ENCODE data around the gene FER1L5. TPM values are rescaled to one million over a fixed set of nuclear protein-coding genes. Genes with fewer than 3 reads are reported as not detected.
"Not testable (repeated sequence)": the region's sequence is repeated elsewhere in the genome, so short reads cannot be mapped to it uniquely, and the experiment has no call there.

FER1L5 gene
- total RNA-seq, 2 experiments from 2014 or later = not detected

- no peak overlapping the region for H3K27ac Mint-ChIP-seq
- H3K36me3 Mint-ChIP-seq = peaks cover 2% of the 10 kb centered on the region
- H3K27me3 Mint-ChIP-seq = peaks cover 8% of the 10 kb centered on the region
- H3K4me1 Mint-ChIP-seq = no peaks in the 10 kb centered on the region
- ATAC-seq (ENCODE audit: low read depth) (no peak), DNase-seq (no peak)
- H3K4me3 Mint-ChIP-seq = no peak overlapping the region
- POLR2A ChIA-PET = no interaction called here
- H3K9me3 Mint-ChIP-seq = no peaks in the 10 kb centered on the region
Measured at GRCh38 chr2:96648306-96648930, 5.9 kb downstream of the FER1L5 start.

DNA sequence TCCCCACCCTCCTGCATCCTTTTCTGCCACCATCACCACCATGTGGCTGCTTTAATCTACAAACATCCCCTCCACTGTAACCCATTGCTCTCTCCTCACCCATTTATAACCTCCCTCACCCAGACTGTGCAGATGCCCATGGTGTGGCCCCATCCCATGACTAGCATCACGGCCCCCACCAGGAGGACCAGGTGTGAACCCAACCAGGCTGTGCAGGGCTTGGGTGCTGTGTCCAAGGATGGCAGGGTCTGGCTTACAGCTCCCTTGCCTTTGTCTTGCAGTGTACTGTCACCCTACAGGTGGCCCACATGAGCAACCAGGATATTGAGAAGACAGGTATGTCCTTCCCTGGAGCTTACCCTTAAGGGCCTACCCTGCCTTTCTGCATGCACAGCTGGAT lies 6.8 kb downstream of the FER1L5 start:
- peaks cover 8% of the 10 kb centered on the region for H3K27me3 Mint-ChIP-seq
- H3K9me3 Mint-ChIP-seq = no peaks in the 10 kb centered on the region
- H3K4me1 Mint-ChIP-seq = no peaks in the 10 kb centered on the region
- DNase-seq (no peak), ATAC-seq (ENCODE audit: low read depth) (no peak)
- H3K27ac Mint-ChIP-seq = no peak overlapping the region
- peaks cover 2% of the 10 kb centered on the region for H3K36me3 Mint-ChIP-seq
- no peak overlapping the region for H3K4me3 Mint-ChIP-seq
- POLR2A ChIA-PET = no interaction called here

DNA sequence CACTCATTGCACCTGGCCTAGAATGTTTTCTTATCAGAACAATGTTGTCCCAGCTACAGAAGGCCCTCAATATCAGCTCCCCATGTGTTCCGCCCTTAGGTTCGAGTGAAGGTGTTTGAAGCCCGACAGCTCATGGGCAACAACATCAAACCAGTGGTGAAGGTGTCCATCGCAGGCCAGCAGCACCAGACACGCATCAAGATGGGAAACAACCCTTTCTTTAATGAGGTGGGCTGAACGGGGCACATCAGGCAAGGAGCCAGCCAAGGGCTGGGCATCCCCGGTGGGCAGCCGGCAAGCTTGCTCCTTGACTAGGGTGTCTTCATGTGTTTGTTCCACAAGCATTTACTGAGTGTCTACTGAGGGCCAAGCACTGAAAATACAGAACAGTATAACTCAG lies 9.2 kb downstream of the FER1L5 start:
- POLR2A ChIA-PET = no interaction called here
- Mint-ChIP-seq H3K4me1 (no peaks in the 10 kb centered on the region), H3K27ac (no peak overlapping the region)

DNA sequence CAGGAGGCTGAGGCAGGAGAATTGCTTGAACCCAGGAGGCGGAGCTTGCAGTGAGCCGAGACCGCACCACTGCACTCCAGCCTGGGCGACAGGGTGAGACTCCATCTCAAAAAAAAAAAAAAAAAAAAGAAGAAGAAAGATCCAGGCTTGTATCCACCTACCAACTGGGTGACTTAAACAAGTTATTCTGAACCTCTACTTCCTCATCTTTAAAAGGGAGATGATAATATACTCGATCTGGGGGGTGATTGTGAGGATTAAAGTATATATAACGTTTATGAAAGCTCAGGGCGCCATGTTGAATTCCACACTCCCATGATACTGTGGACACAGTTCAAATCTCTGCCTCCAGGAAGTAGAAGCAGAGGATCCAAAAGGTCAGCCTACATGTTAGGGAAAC lies 12.2 kb downstream of the FER1L5 start:
- H3K4me1 Mint-ChIP-seq; H3K27ac Mint-ChIP-seq; ATAC-seq (ENCODE audit: low read depth); H3K9me3 Mint-ChIP-seq; H3K36me3 Mint-ChIP-seq; DNase-seq; POLR2A ChIA-PET; H3K27me3 Mint-ChIP-seq; H3K4me3 Mint-ChIP-seq: not testable (repeated sequence)

More for the DNA sequence above, 9.2 kb downstream of the FER1L5 start:
- DNase-seq (no peak), ATAC-seq (ENCODE audit: low read depth) (no peak)
- Mint-ChIP-seq H3K9me3 (no peaks in the 10 kb centered on the region), H3K4me3 (no peak overlapping the region), H3K36me3 (peaks cover 2% of the 10 kb centered on the region), H3K27me3 (peaks cover 5% of the 10 kb centered on the region)

DNA sequence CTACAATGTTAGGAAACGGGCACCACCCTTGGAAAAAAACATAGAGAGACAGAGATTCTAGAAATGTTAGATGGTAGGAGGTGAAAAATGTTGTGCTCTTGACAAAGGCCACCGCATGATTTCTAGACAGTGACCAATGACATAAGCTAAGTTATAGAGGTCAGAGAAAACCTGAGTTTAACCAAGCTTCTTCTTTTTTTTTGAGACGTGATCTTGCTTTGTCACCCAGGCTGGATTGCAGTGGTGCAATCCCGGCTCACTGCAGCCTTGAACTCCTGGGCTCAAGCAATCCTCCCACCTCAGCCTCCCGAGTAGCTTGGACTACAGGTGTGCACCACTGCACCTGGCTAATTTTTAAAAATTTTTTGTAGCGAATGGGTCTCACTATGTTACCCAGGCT lies 13.0 kb downstream of the FER1L5 start:
- ATAC-seq (ENCODE audit: low read depth) (no peak), DNase-seq (no peak)
- Mint-ChIP-seq H3K4me3 (no peak overlapping the region), H3K27ac (no peak overlapping the region), H3K27me3 (peaks cover 5% of the 10 kb centered on the region), H3K9me3 (no peaks in the 10 kb centered on the region), H3K36me3 (no peaks in the 10 kb centered on the region), H3K4me1 (no peaks in the 10 kb centered on the region)
- POLR2A ChIA-PET = no interaction called here

GRCh38 chr2:96656540-96656939 lies 14.0 kb downstream of the FER1L5 start:
- POLR2A ChIA-PET = interaction anchor here (0.7 kb wide), 1 partner anchor 298 kb away, joined by 3 read pairs; no protein-coding TSS in a partner anchor
- Mint-ChIP-seq H3K36me3 (no peaks in the 10 kb centered on the region), H3K4me3 (no peak overlapping the region), H3K9me3 (no peaks in the 10 kb centered on the region), H3K27ac (no peak overlapping the region), H3K27me3 (peaks cover 5% of the 10 kb centered on the region), H3K4me1 (no peaks in the 10 kb centered on the region)
- ATAC-seq (ENCODE audit: low read depth) = no peak
- no peak for DNase-seq

DNA sequence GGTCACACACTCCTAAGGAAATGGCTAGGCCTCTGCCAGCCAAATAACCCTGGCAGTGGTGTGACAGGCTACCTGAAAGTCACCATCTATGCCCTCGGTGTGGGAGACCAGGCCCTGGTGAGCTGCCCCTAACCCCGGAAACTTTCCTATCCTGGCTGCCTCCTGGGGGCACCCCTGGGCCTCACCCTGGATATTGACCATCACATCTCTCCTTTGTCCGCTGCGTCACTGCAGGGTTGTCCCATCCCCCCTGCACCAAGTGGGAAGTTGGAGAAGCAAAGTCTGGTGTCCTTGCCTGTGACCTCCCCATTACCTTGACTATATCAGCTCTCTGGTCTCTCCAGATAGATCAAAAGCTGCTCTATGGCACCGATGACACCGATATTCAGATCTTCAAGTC lies 18.8 kb downstream of the FER1L5 start:
- Mint-ChIP-seq H3K27me3 (peaks cover 4% of the 10 kb centered on the region), H3K36me3 (no peaks in the 10 kb centered on the region), H3K4me1 (no peaks in the 10 kb centered on the region), H3K4me3 (no peak overlapping the region), H3K27ac (no peak overlapping the region), H3K9me3 (no peaks in the 10 kb centered on the region)
- ATAC-seq (ENCODE audit: low read depth) (no peak), DNase-seq (no peak)
- POLR2A ChIA-PET = interaction anchor here (0.5 kb wide), 1 partner anchor 185 kb away, joined by 3 read pairs; no protein-coding TSS in a partner anchor

GRCh38 chr2:96662360-96662759 lies 19.8 kb downstream of the FER1L5 start:
- DNase-seq (no peak), ATAC-seq (ENCODE audit: low read depth) (no peak)
- Mint-ChIP-seq H3K9me3 (no peaks in the 10 kb centered on the region), H3K36me3 (no peaks in the 10 kb centered on the region), H3K27ac (no peak overlapping the region), H3K27me3 (peaks cover 4% of the 10 kb centered on the region), H3K4me1 (no peaks in the 10 kb centered on the region), H3K4me3 (no peak overlapping the region)
- POLR2A ChIA-PET = no interaction called here

DNA sequence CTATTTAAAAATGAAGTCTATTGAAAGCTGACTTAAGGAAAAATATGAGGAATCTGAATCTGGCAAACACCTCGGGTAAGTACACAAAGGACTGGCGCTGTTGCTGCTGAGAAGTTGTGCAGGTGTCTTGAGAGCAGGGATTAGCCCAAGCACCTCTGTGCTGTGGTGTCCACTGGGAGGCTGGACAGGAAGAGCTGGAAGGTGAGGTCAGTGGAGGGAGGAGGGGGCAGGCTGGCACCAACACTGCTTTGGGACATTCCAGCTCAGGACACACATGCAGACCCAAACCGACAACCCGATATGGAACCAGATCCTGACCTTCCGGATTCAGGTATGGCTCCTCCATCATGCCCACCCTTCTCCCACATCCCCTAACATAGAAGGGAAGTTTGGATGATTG lies 20.6 kb downstream of the FER1L5 start:
- no peaks in the 10 kb centered on the region for H3K4me1 Mint-ChIP-seq
- no peak for ATAC-seq (ENCODE audit: low read depth)
- H3K36me3 Mint-ChIP-seq = no peaks in the 10 kb centered on the region
- H3K4me3 Mint-ChIP-seq = no peak overlapping the region
- H3K9me3 Mint-ChIP-seq = no peaks in the 10 kb centered on the region
- peaks cover 4% of the 10 kb centered on the region for H3K27me3 Mint-ChIP-seq
- no peak overlapping the region for H3K27ac Mint-ChIP-seq
- POLR2A ChIA-PET = no interaction called here
- no peak for DNase-seq

- DNase-seq (no peak), ATAC-seq (ENCODE audit: low read depth) (no peak)
- peaks cover 4% of the 10 kb centered on the region for H3K27me3 Mint-ChIP-seq
- no peak overlapping the region for H3K4me3 Mint-ChIP-seq
- no peak overlapping the region for H3K27ac Mint-ChIP-seq
- H3K36me3 Mint-ChIP-seq = no peaks in the 10 kb centered on the region
- no peaks in the 10 kb centered on the region for H3K4me1 Mint-ChIP-seq
- POLR2A ChIA-PET = no interaction called here
- no peaks in the 10 kb centered on the region for H3K9me3 Mint-ChIP-seq
Measured at GRCh38 chr2:96663829-96664228, 21.3 kb downstream of the FER1L5 start.

DNA sequence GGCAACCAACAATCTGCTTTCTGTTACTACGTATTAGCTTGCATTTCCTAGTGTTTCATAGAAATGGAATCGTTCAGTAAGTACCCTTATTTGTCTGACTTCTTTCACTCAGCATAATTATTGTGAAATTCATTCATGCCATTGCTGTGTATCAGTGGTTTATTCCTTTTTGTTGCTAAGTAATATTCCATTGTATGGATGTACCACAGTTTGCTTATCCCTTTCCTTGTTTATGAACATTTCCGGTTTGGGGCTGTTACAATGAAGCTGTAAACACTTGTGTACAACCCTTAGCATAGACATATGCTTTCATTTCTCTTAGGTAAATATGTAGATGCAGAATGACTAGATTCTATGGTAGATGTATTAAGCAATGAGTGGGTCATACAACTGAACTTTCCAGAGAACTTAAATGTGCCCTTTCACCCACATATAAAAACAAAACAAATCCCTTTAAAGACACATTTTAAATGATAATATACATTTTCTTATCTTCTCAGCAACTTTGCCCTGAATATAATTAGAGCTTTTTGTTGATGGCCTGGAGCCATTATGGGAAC lies 21.9 kb downstream of the FER1L5 start:
- Mint-ChIP-seq H3K4me1 (no peaks in the 10 kb centered on the region), H3K4me3 (no peak overlapping the region), H3K27ac (no peak overlapping the region), H3K9me3 (no peaks in the 10 kb centered on the region), H3K36me3 (no peaks in the 10 kb centered on the region), H3K27me3 (peaks cover 4% of the 10 kb centered on the region)
- no peak for ATAC-seq (ENCODE audit: low read depth)
- POLR2A ChIA-PET = no interaction called here
- no peak for DNase-seq

DNA sequence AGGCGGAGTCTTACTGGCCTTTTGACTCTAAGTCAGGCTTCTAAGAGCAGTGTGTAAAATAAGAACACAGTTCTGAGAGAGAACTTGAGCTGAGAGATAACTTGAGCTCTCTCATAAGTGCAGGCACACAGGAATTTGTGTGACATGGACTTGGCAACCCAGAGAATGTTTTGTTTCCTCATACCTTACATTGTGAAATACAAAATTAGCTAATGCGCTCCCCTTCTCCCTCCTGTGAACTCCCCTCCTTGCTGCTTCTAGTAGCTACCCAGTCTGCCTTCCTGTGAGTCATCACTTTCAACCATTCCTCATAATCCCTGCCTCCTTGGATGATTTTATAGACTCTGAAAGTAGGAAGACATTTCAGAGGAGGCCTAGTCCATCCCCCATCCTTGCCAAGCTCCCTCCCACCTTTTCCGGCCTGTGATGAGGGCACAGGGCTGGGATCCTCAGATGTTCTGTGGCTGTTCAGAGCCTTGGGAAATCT lies 22.6 kb downstream of the FER1L5 start:
- DNase-seq (no peak), ATAC-seq (ENCODE audit: low read depth) (no peak)
- no peaks in the 10 kb centered on the region for H3K36me3 Mint-ChIP-seq
- no peak overlapping the region for H3K4me3 Mint-ChIP-seq
- H3K27me3 Mint-ChIP-seq = peaks cover 4% of the 10 kb centered on the region
- H3K9me3 Mint-ChIP-seq = no peaks in the 10 kb centered on the region
- H3K4me1 Mint-ChIP-seq = no peaks in the 10 kb centered on the region
- POLR2A ChIA-PET = no interaction called here
- H3K27ac Mint-ChIP-seq = no peak overlapping the region

DNA sequence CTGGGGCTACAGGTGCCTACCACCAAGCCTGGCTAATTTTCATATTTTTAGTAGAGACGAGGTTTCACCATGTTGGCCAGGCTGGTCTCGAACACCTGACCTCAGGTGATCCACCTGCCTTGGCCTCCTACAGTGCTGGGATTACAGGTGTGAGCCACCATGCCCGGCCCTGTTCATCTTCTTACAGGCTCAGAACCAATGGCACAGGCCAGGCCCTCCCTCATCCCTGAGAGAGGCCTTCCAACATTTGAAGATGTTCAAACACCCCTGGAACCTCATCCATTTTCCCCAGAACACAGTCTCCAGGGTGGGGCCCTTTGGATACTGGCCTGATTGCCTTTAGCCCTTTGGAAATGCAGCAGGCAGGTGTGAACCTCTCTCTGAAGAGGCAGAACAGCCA lies 23.2 kb downstream of the FER1L5 start:
- H3K36me3 Mint-ChIP-seq; H3K27ac Mint-ChIP-seq; H3K4me3 Mint-ChIP-seq; H3K27me3 Mint-ChIP-seq; POLR2A ChIA-PET; H3K4me1 Mint-ChIP-seq; H3K9me3 Mint-ChIP-seq; ATAC-seq (ENCODE audit: low read depth); DNase-seq: not testable (repeated sequence)

DNA sequence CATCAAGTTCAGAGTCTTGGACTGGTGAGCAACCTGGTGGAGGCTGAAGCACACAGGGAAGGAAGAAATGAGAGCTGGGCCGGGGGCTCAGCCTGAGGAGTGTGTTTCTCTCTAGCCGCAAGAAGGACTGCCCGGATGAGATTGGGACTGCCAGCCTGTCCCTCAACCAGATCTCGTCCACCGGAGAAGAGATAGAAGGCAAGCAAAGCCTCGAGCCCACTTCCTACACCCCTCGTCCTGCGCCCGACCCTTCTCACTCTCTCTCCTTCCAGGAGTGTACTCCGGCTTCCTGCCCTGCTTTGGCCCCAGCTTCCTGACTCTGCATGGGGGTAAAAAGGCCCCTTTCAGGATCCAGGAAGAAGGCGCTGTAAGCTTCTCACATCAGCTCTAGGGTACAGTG lies 26.2 kb downstream of the FER1L5 start:
- Mint-ChIP-seq H3K27me3 (peaks cover 9% of the 10 kb centered on the region), H3K4me3 (no peak overlapping the region), H3K36me3 (no peaks in the 10 kb centered on the region), H3K9me3 (no peaks in the 10 kb centered on the region), H3K27ac (peak overlapping the region; percentile 43), H3K4me1 (peaks cover 6% of the 10 kb centered on the region)
- POLR2A ChIA-PET = interaction anchor here (0.6 kb wide), 1 partner anchor 244 kb away, joined by 3 read pairs; no protein-coding TSS in a partner anchor
- DNase-seq (no peak), ATAC-seq (ENCODE audit: low read depth) (no peak)
